Esophagus (tissue), 2 donors: ENCODE data around the gene GABRB2. TPM values are rescaled to one million over a fixed set of nuclear protein-coding genes. Genes with fewer than 3 reads are reported as not detected.

ENCODE experiments used
- H3K27ac ChIP-seq, 2 donors: one replicate each; pipeline ENCODE4 v1.5.1; 2013; ENCODE audit warnings: low read depth in 2 of 2, mild to moderate bottlenecking in 2 of 2, inconsistent platforms in 1 of 2, low read length in 1 of 2, moderate library complexity in 1 of 2
- H3K27me3 ChIP-seq, 2 donors: one replicate each; pipeline ENCODE4 v1.6.1; 2013; ENCODE audit warnings: low read length in 2 of 2, control low read depth in 1 of 2, mild to moderate bottlenecking in 1 of 2; ENCODE audit not compliant: insufficient read depth in 2 of 2, control insufficient read depth in 1 of 2
- H3K36me3 ChIP-seq, 2 donors: one replicate each; pipeline ENCODE4 v1.6.1; 2013; ENCODE audit warnings: low read length in 1 of 2; ENCODE audit not compliant: control insufficient read depth in 2 of 2, insufficient read depth in 2 of 2
- H3K4me1 ChIP-seq, 2 donors: one replicate each; pipeline ENCODE4 v1.6.1; 2013; ENCODE audit warnings: low read length in 1 of 2; ENCODE audit not compliant: control insufficient read depth in 2 of 2, insufficient read depth in 2 of 2
- H3K4me3 ChIP-seq, 2 donors: one replicate each; pipeline ENCODE4 v1.5.1; 2013; ENCODE audit warnings: low read length in 2 of 2, mild to moderate bottlenecking in 2 of 2, low read depth in 1 of 2, moderate library complexity in 1 of 2
- H3K9me3 ChIP-seq, 2 donors: one replicate each; pipeline ENCODE4 v1.6.1; 2013; ENCODE audit warnings: mild to moderate bottlenecking in 2 of 2, low read depth in 1 of 2, low read length in 1 of 2, moderate library complexity in 1 of 2; ENCODE audit not compliant: control insufficient read depth in 2 of 2, insufficient read depth in 1 of 2
- whole genome bisulfite sequencing, 2 donors: extraction: QIAGEN DNeasy Blood & Tissue Kit; methylation state at CpG; one replicate each; pipeline ENCODE4 v1.1.7; 2013; 5-methylcytosine and 5-hydroxymethylcytosine counted together
- polyA plus RNA-seq, 2 donors: library from polyadenylated mRNA; stranded (reverse); fragments of 200-250 nt; gene quantifications; one replicate each; pipeline ENCODE4 v1.2.3, GENCODE V29; 2013
- donor health status: healthy with polysubstance abuse.
- donor health status: Bipolar disorder and iron deficiency.

The GABRB2 gene
- polyA plus RNA-seq, 2 donors = 0.02 to 0.08 TPM

GRCh38 chr5:161403121-161403520, 143.4 kb downstream of the GABRB2 start:
- Histone ChIP-seq H3K36me3 (no peaks in the 10 kb centered on the region), H3K4me3 (no peak overlapping the region), H3K27me3 (no peaks in the 10 kb centered on the region), H3K4me1 (no peaks in the 10 kb centered on the region), H3K27ac (no peak overlapping the region), H3K9me3 (no peaks in the 10 kb centered on the region)
- WGBS, 2 donors = 78 to 83% methylated on average over 2 of the region's 2 CpGs

DNA sequence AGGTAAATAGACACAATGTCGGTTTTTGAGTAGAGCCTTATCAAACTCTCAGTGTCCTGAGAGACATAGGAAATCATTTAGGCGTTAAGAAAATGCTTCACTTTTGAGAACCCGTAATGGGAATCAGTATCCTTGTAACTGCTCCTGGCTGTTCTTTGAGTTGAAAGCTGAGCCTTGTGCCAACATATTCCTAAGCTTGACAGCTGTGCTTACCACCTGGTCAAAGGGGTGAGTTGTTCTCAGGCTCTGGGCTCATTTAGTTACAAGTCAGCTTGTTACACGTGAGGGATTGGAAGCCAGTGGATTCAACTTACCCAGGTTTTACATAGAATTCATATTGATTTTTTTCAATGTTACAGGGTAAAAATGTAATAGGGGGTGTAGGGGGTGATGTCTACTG, 145.9 kb downstream of the GABRB2 start:
- Histone ChIP-seq H3K4me1 (no peaks in the 10 kb centered on the region), H3K36me3 (no peaks in the 10 kb centered on the region), H3K27me3 (no peaks in the 10 kb centered on the region), H3K27ac (no peak overlapping the region), H3K9me3 (no peaks in the 10 kb centered on the region), H3K4me3 (no peak overlapping the region)
- WGBS, 2 donors = 45 to 51% methylated on average over 4 of the region's 4 CpGs

- no peaks in the 10 kb centered on the region for H3K36me3 ChIP-seq
- no peaks in the 10 kb centered on the region for H3K4me1 ChIP-seq
- WGBS, 2 donors = 39 to 46% methylated on average over 6 of the region's 6 CpGs
- H3K4me3 ChIP-seq = no peak overlapping the region
- H3K27me3 ChIP-seq = no peaks in the 10 kb centered on the region
- no peak overlapping the region for H3K27ac ChIP-seq
- no peaks in the 10 kb centered on the region for H3K9me3 ChIP-seq
Observed at GRCh38 chr5:161399996-161400562, 146.4 kb downstream of the GABRB2 start.

- H3K27me3 ChIP-seq = no peaks in the 10 kb centered on the region
Observed at GRCh38 chr5:161397448-161397847, 149.1 kb downstream of the GABRB2 start.

GRCh38 chr5:161396171-161396570, 150.4 kb downstream of the GABRB2 start:
- H3K9me3 ChIP-seq = no peaks in the 10 kb centered on the region
- H3K36me3 ChIP-seq = no peaks in the 10 kb centered on the region
- no peaks in the 10 kb centered on the region for H3K4me1 ChIP-seq
- H3K27me3 ChIP-seq = no peaks in the 10 kb centered on the region
- H3K27ac ChIP-seq = no peak overlapping the region
- WGBS, 2 donors = 58 to 65% methylated on average over 3 of the region's 3 CpGs
- H3K4me3 ChIP-seq = no peak overlapping the region

More at GRCh38 chr5:161397448-161397847, 149.1 kb downstream of the GABRB2 start:
- Histone ChIP-seq H3K4me1 (no peaks in the 10 kb centered on the region), H3K36me3 (no peaks in the 10 kb centered on the region), H3K9me3 (no peaks in the 10 kb centered on the region), H3K27ac (no peak overlapping the region), H3K4me3 (no peak overlapping the region)
- WGBS, 2 donors = 77 to 79% methylated on average over 4 of the region's 4 CpGs

DNA sequence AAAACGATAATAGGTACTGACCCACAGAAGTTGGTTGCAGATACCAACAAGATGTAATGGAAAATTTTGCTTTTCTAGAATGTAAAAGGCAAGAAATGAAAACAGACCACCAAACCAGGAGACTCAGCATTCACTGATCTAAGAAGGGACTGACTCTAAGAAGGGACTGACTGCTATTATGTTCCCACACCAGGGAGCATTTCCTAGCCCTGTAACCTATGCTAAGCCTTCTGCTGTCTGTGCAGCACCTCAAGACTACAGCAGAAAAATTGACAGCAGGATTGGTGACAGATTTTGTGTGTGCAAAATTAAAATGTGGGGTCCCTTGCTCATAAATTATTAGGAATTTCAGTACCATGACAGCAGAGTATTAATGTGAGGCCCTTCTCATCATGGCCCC, 154.8 kb downstream of the GABRB2 start:
- 77 to 89% methylated on average over 1 of the region's 1 CpG for whole genome bisulfite sequencing, 2 donors
- H3K4me1 ChIP-seq = no peaks in the 10 kb centered on the region
- H3K36me3 ChIP-seq = no peaks in the 10 kb centered on the region
- no peak overlapping the region for H3K4me3 ChIP-seq
- no peaks in the 10 kb centered on the region for H3K9me3 ChIP-seq
- no peak overlapping the region for H3K27ac ChIP-seq
- no peaks in the 10 kb centered on the region for H3K27me3 ChIP-seq

DNA sequence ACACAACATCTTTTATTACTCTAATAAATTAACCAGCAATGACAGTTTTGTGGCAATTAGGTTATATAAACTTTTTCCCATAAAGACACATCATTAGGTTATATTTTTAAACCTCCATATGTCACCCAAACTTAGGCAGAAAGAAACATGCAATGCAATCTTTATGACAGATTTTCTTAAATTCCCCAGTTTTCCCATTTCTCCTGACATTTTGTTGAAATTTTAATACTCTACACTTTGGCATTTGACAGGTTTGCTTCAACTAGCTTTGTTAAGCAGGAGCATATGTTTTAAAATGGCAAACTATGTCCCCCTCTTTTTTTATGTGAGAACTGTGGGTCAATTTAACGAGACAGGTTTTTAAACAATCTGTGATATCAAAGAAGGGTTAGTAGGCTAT, 155.5 kb downstream of the GABRB2 start:
- no peaks in the 10 kb centered on the region for H3K27me3 ChIP-seq
- H3K4me1 ChIP-seq = no peaks in the 10 kb centered on the region
- H3K9me3 ChIP-seq = no peaks in the 10 kb centered on the region
- no peak overlapping the region for H3K4me3 ChIP-seq
- H3K36me3 ChIP-seq = no peaks in the 10 kb centered on the region
- H3K27ac ChIP-seq = no peak overlapping the region
- 64 to 65% methylated on average over 1 of the region's 1 CpG for WGBS, 2 donors

- Histone ChIP-seq H3K4me3 (no peak overlapping the region), H3K36me3 (no peaks in the 10 kb centered on the region), H3K27ac (no peak overlapping the region), H3K27me3 (no peaks in the 10 kb centered on the region), H3K4me1 (no peaks in the 10 kb centered on the region), H3K9me3 (no peaks in the 10 kb centered on the region)
- WGBS, 2 donors = 82 to 88% methylated on average over 2 of the region's 2 CpGs
Observed at GRCh38 chr5:161387121-161387520, 159.4 kb downstream of the GABRB2 start.

GRCh38 chr5:161385027-161385426, 161.5 kb downstream of the GABRB2 start:
- WGBS, 2 donors = 59% methylated on average over 4 of the region's 4 CpGs
- H3K36me3 ChIP-seq = no peaks in the 10 kb centered on the region
- H3K9me3 ChIP-seq = no peaks in the 10 kb centered on the region
- H3K4me1 ChIP-seq = no peaks in the 10 kb centered on the region
- no peak overlapping the region for H3K27ac ChIP-seq
- H3K4me3 ChIP-seq = no peak overlapping the region
- no peaks in the 10 kb centered on the region for H3K27me3 ChIP-seq

DNA sequence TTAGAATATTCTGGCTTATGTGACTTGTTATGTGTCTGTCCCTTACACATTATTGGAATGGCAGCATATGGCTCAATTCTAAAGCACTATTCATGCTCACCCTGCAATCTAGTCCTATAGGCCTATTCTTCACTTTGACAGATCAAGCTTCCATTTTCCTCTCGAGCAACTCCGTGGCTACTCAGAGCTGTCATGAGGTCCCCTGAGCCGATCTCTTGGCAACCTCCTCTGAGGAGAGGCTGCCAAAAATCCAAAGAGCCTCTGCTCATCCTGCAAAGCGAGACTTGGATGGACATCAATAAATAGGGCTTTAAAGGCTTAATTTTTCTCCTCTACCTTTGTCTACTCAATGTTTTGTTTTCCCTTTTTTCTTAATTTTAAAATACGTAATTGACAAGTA, 163.8 kb downstream of the GABRB2 start:
- Histone ChIP-seq H3K27me3 (no peaks in the 10 kb centered on the region), H3K27ac (no peak overlapping the region), H3K36me3 (no peaks in the 10 kb centered on the region), H3K9me3 (no peaks in the 10 kb centered on the region), H3K4me3 (no peak overlapping the region), H3K4me1 (no peaks in the 10 kb centered on the region)
- 45 to 58% methylated on average over 5 of the region's 5 CpGs for WGBS, 2 donors
